ENCODE data around the gene PCBP3.

GRCh38 chr21:45723049-45723958, 79.8 kb downstream of the PCBP3 start:
- TF ChIP-seq CTCF (IDR thresholded peaks at IDR 0.05; ENCODE audit: borderline replicate concordance, extremely low read depth, low read length, poor library complexity, severe bottlenecking) (no peak), EZH2 (IDR thresholded peaks at IDR 0.05; ENCODE audit: borderline replicate concordance, low read depth, low read length, severe bottlenecking) (no peak)
